A673 (cell line): ENCODE results near the gene ITGA11. TPM values are rescaled to one million over a fixed set of nuclear protein-coding genes. Genes with fewer than 3 reads are reported as not detected.
"Not testable (repeated sequence)": the region's sequence is repeated elsewhere in the genome, so short reads cannot be mapped to it uniquely, and the experiment has no call there.

Experiments used
- BruUV-seq: library from RNA; stranded (reverse); fragments of 400-500 nt; replicated peaks from 2 replicates; lab custom pipeline; 2021; lab: Mats Ljungman, UMichigan
- CTCF ChIA-PET: fragments of 300-600 bp; sonication (Branson Sonifier 250); formaldehyde crosslinking; loops from one replicate; lab custom pipeline; 2022; ENCODE audit warnings: antibody characterized with exemption; lab: Charles Lee
- POLR2A ChIA-PET: fragments of 300-600 bp; sonication (Branson Sonifier 250); formaldehyde crosslinking; loops from one replicate; lab custom pipeline; 2022; ENCODE audit warnings: antibody characterized with exemption; ENCODE audit not compliant: low non-redundant PET; lab: Charles Lee
- DNase-seq: peaks from one replicate; pipeline ENCODE4 v3.0.0-alpha.2; 2015; ENCODE audit warnings: low spot score
- H3K27ac ChIP-seq: fragments of 200-600 bp; sonication (generic); 2 replicates; pipeline ENCODE4 v1.5.1; 2016; ENCODE audit warnings: mixed run types, low read depth, mild to moderate bottlenecking, mixed read lengths, antibody characterized with exemption, low read length; ENCODE audit not compliant: poor library complexity, severe bottlenecking
- H3K27me3 ChIP-seq: fragments of 200-600 bp; sonication (generic); replicated peaks from 2 replicates; pipeline ENCODE4 v1.6.1; 2017; ENCODE audit warnings: mixed run types, low read depth, mild to moderate bottlenecking, mixed read lengths, antibody characterized with exemption, low read length; ENCODE audit not compliant: insufficient read depth, poor library complexity
- H3K36me3 ChIP-seq: fragments of 200-600 bp; sonication (generic); 2 replicates; pipeline ENCODE4 v1.6.1; 2016; ENCODE audit warnings: mixed run types, mild to moderate bottlenecking, mixed read lengths, antibody characterized with exemption, low read length; ENCODE audit not compliant: insufficient read depth, poor library complexity, severe bottlenecking
- H3K4me1 ChIP-seq: fragments of 200-600 bp; sonication (generic); 2 replicates; pipeline ENCODE4 v1.6.1; 2017; ENCODE audit warnings: mixed run types, mild to moderate bottlenecking, mixed read lengths, antibody characterized with exemption, low read length; ENCODE audit not compliant: insufficient read depth, poor library complexity, severe bottlenecking
- H3K4me3 ChIP-seq: fragments of 200-600 bp; sonication (generic); 2 replicates; pipeline ENCODE4 v1.5.1; 2016; ENCODE audit warnings: low read depth, mixed run types, mild to moderate bottlenecking, mixed read lengths, low read length; ENCODE audit not compliant: poor library complexity, severe bottlenecking
- H3K9me3 ChIP-seq: fragments of 200-600 bp; sonication (generic); 2 replicates; pipeline ENCODE4 v1.6.1; 2016; ENCODE audit warnings: mixed run types, low read depth, mild to moderate bottlenecking, mixed read lengths, antibody characterized with exemption, low read length; ENCODE audit not compliant: poor library complexity, severe bottlenecking
- CTCF ChIP-seq: fragments of 300-800, 200-600 bp; sonication (generic); conservative IDR thresholded peaks from 2 replicates; pipeline ENCODE4 v1.5.1; 2017; ENCODE audit warnings: low read depth, mild to moderate bottlenecking, antibody characterized with exemption, low read length, moderate library complexity, mixed read lengths
- EZH2 ChIP-seq: fragments of 200-600 bp; sonication (generic); IDR thresholded peaks from 2 replicates; pipeline ENCODE4 v1.6.1; 2017; ENCODE audit warnings: borderline replicate concordance, low read depth, mild to moderate bottlenecking, mixed read lengths, antibody characterized with exemption, low read length; ENCODE audit not compliant: poor library complexity, severe bottlenecking
- intact Hi-C: fragments of 100-400 bp; cut with micrococcal nuclease; formaldehyde crosslinking; loops from one replicate; pipeline ENCODE4 v1.10.0; 2022; ENCODE audit not compliant: unreplicated experiment
- total RNA-seq: library from RNA; stranded (reverse); gene quantifications from 2 replicates; pipeline ENCODE4 v1.2.3, GENCODE V29; 2021

Gene ITGA11
- total RNA-seq, 1 experiment from 2014 or later: 0.45 TPM

- no peaks in the 10 kb centered on the region for H3K4me1 ChIP-seq
- intact Hi-C loops: loop anchor here (2.0 kb wide), 1 partner anchor 41 kb away; no protein-coding TSS in a partner anchor
- H3K27me3 ChIP-seq: no peaks in the 10 kb centered on the region
- DNase-seq: no peak
- H3K4me3 ChIP-seq: no peak overlapping the region
- H3K27ac ChIP-seq: no peak overlapping the region
- no TSS peak for BruUV-seq
- no peaks in the 10 kb centered on the region for H3K36me3 ChIP-seq
- CTCF ChIA-PET: no interaction called here
- no peaks in the 10 kb centered on the region for H3K9me3 ChIP-seq
- TF ChIP-seq EZH2 (no peak), CTCF (no peak)
- POLR2A ChIA-PET: no interaction called here
These were observed 32.6 kb downstream of the ITGA11 start for GRCh38 chr15:68399096-68400065.

- CTCF ChIA-PET, H3K4me3 ChIP-seq, BruUV-seq, H3K27ac ChIP-seq, POLR2A ChIA-PET, H3K9me3 ChIP-seq, H3K36me3 ChIP-seq, H3K27me3 ChIP-seq, DNase-seq, H3K4me1 ChIP-seq: not testable (repeated sequence)
- intact Hi-C loops: loop anchor here (2.0 kb wide), 1 partner anchor 43 kb away; no protein-coding TSS in a partner anchor
These were observed 34.0 kb downstream of the ITGA11 start for GRCh38 chr15:68397999-68398398.

- Histone ChIP-seq H3K4me3 (no peak overlapping the region), H3K27me3 (no peaks in the 10 kb centered on the region), H3K27ac (no peak overlapping the region), H3K36me3 (no peaks in the 10 kb centered on the region), H3K9me3 (no peaks in the 10 kb centered on the region), H3K4me1 (peaks cover under 1% of the 10 kb centered on the region)
- DNase-seq: no peak
- TF ChIP-seq EZH2: no peak
- no TSS peak for BruUV-seq
- intact Hi-C loops: no loop called here
- POLR2A ChIA-PET: no interaction called here
- CTCF ChIA-PET: no interaction called here
These were observed 35.9 kb downstream of the ITGA11 start for GRCh38 chr15:68396068-68396467.

GRCh38 chr15:68391121-68391520 lies 40.8 kb downstream of the ITGA11 start:
- TF ChIP-seq EZH2 (no peak), CTCF (no peak)
- BruUV-seq: no TSS peak
- POLR2A ChIA-PET: no interaction called here

More at GRCh38 chr15:68391121-68391520, 40.8 kb downstream of the ITGA11 start:
- Histone ChIP-seq H3K36me3 (no peaks in the 10 kb centered on the region), H3K9me3 (no peaks in the 10 kb centered on the region), H3K27me3 (no peaks in the 10 kb centered on the region), H3K4me3 (no peak overlapping the region), H3K27ac (no peak overlapping the region), H3K4me1 (peaks cover 14% of the 10 kb centered on the region)
- CTCF ChIA-PET: no interaction called here
- intact Hi-C loops: no loop called here
- DNase-seq: no peak
